Astrocyte (in vitro differentiated cells and primary cell): ENCODE measurements around the gene CYP1B1. TPM values are rescaled to one million over a fixed set of nuclear protein-coding genes. Genes with fewer than 3 reads are reported as not detected.

Source experiments
- DNase-seq: peaks from one replicate; pipeline ENCODE4 v3.0.0-alpha.2; 2010; ENCODE audit warnings: low read depth
- FAIRE-seq: peaks from 2 replicates; lab custom pipeline; 2011; peaks lifted over from hg19 to GRCh38; lab: Jason Lieb, UNC
- H2AFZ ChIP-seq: 2 replicates; pipeline ENCODE4 v1.6.0; 2012; ENCODE audit warnings: low read depth, low read length, inconsistent platforms
- H3K27ac ChIP-seq: 2 replicates; pipeline ENCODE4 v1.5.1; 2011; ENCODE audit warnings: low read depth, low read length, inconsistent platforms
- H3K27me3 ChIP-seq: 2 replicates; pipeline ENCODE4 v1.6.0; 2011; ENCODE audit warnings: low read length, inconsistent platforms; ENCODE audit not compliant: insufficient read depth
- H3K36me3 ChIP-seq: 2 replicates; pipeline ENCODE4 v1.5.1; 2011; ENCODE audit warnings: low read length, inconsistent platforms; ENCODE audit not compliant: insufficient read depth
- H3K4me1 ChIP-seq: 2 replicates; pipeline ENCODE4 v1.5.1; 2011; ENCODE audit warnings: low read length, inconsistent platforms; ENCODE audit not compliant: insufficient read depth
- H3K4me2 ChIP-seq: 2 replicates; pipeline ENCODE4 v1.6.0; 2012; ENCODE audit warnings: low read length, inconsistent platforms
- H3K4me3 ChIP-seq: 2 replicates; pipeline ENCODE4 v1.5.1; 2011; ENCODE audit warnings: low read depth, mild to moderate bottlenecking, low read length, inconsistent platforms; ENCODE audit not compliant: insufficient read depth
- H3K79me2 ChIP-seq: 2 replicates; pipeline ENCODE4 v1.6.0; 2012; ENCODE audit warnings: mild to moderate bottlenecking, low read length, inconsistent platforms; ENCODE audit not compliant: insufficient read depth
- H3K9ac ChIP-seq: 2 replicates; pipeline ENCODE4 v1.6.0; 2012; ENCODE audit warnings: mild to moderate bottlenecking, low read length, inconsistent platforms
- H3K9me3 ChIP-seq: 2 replicates; pipeline ENCODE4 v1.5.1; 2012; ENCODE audit warnings: low read depth, mild to moderate bottlenecking, low read length, inconsistent platforms; ENCODE audit not compliant: insufficient read depth
- H4K20me1 ChIP-seq: 2 replicates; pipeline ENCODE4 v1.6.0; 2012; ENCODE audit warnings: low read length, inconsistent platforms; ENCODE audit not compliant: insufficient read depth
- H3K27ac Mint-ChIP-seq: one replicate; pipeline ENCODE4 v1.8.0; 2021; ENCODE audit warnings: mild to moderate bottlenecking, mixed read lengths; ENCODE audit not compliant: unreplicated experiment
- H3K27me3 Mint-ChIP-seq: one replicate; pipeline ENCODE4 v1.8.0; 2021; ENCODE audit warnings: low read depth, mixed read lengths; ENCODE audit not compliant: unreplicated experiment
- H3K36me3 Mint-ChIP-seq: one replicate; pipeline ENCODE4 v1.8.0; 2021; ENCODE audit warnings: low read depth, mixed read lengths; ENCODE audit not compliant: unreplicated experiment
- H3K4me1 Mint-ChIP-seq: one replicate; pipeline ENCODE4 v1.8.0; 2021; ENCODE audit warnings: low read depth, mixed read lengths; ENCODE audit not compliant: unreplicated experiment
- H3K4me3 Mint-ChIP-seq: one replicate; pipeline ENCODE4 v1.8.0; 2021; ENCODE audit warnings: mild to moderate bottlenecking, moderate library complexity, mixed read lengths; ENCODE audit not compliant: unreplicated experiment
- H3K9me3 Mint-ChIP-seq: one replicate; pipeline ENCODE4 v1.8.0; 2021; ENCODE audit warnings: mild to moderate bottlenecking, mixed read lengths; ENCODE audit not compliant: unreplicated experiment
- EZH2 ChIP-seq: IDR thresholded peaks from 2 replicates; pipeline ENCODE4 v1.6.1; 2012; ENCODE audit warnings: mild to moderate bottlenecking, low read length, inconsistent platforms; ENCODE audit not compliant: insufficient read depth
- total RNA-seq: library from RNA; stranded (reverse); gene quantifications from 2 replicates; pipeline ENCODE4 v1.2.1, GENCODE V29; 2021
- TF ChIP-seq, protein P1 (sequence below): IDR thresholded peaks from 2 replicates; pipeline ENCODE4 v1.5.1; 2011; ENCODE audit warnings: low read depth, mild to moderate bottlenecking, inconsistent platforms, low read length, moderate library complexity; ENCODE audit not compliant: insufficient read depth

CYP1B1 gene
- total RNA-seq, 1 donor from 2014 or later, result 12.9 TPM

DNA sequence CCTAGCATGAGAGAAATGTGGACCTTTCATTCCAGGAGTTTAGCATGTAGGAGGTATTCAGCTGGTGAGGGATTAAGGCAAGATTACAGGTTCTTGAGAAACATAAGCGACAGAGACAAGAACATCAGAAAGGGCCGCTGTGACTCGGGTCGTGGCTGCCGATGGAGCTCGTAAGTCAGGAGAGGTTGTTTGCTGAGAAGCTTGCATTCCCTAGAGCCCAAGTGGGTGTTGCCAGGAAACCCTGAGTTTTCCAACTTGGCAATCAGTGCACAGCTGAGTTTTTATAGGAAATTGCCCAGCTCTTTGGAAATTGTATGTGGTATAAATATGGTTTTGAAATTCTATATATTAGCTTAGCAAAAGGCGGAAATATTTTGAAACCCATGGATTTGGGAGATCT lies 46.4 kb upstream of the CYP1B1 start:
- no peaks in the 10 kb centered on the region for H3K4me1 ChIP-seq
- H3K36me3 ChIP-seq, result no peaks in the 10 kb centered on the region
- Mint-ChIP-seq H3K36me3 (no peaks in the 10 kb centered on the region), H3K4me3 (no peak overlapping the region), H3K9me3 (peaks cover 13% of the 10 kb centered on the region), H3K4me1 (no peaks in the 10 kb centered on the region), H3K27me3 (no peaks in the 10 kb centered on the region), H3K27ac (no peak overlapping the region)
- H3K4me2 ChIP-seq, result no peak overlapping the region
- no peaks in the 10 kb centered on the region for H3K79me2 ChIP-seq
- FAIRE-seq, result no peak
- H3K4me3 ChIP-seq, result no peak overlapping the region
- H3K27me3 ChIP-seq, result no peaks in the 10 kb centered on the region
- H3K9ac ChIP-seq, result no peak overlapping the region
- no peaks in the 10 kb centered on the region for H3K9me3 ChIP-seq
- no peak overlapping the region for H3K27ac ChIP-seq
- H4K20me1 ChIP-seq, result no peaks in the 10 kb centered on the region
- H2AFZ ChIP-seq, result no peak overlapping the region
- DNase-seq, result peak; percentile 30
- no peak for TF ChIP-seq EZH2
- TF ChIP-seq, protein P1, sequence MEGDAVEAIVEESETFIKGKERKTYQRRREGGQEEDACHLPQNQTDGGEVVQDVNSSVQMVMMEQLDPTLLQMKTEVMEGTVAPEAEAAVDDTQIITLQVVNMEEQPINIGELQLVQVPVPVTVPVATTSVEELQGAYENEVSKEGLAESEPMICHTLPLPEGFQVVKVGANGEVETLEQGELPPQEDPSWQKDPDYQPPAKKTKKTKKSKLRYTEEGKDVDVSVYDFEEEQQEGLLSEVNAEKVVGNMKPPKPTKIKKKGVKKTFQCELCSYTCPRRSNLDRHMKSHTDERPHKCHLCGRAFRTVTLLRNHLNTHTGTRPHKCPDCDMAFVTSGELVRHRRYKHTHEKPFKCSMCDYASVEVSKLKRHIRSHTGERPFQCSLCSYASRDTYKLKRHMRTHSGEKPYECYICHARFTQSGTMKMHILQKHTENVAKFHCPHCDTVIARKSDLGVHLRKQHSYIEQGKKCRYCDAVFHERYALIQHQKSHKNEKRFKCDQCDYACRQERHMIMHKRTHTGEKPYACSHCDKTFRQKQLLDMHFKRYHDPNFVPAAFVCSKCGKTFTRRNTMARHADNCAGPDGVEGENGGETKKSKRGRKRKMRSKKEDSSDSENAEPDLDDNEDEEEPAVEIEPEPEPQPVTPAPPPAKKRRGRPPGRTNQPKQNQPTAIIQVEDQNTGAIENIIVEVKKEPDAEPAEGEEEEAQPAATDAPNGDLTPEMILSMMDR, result no peak

DNA sequence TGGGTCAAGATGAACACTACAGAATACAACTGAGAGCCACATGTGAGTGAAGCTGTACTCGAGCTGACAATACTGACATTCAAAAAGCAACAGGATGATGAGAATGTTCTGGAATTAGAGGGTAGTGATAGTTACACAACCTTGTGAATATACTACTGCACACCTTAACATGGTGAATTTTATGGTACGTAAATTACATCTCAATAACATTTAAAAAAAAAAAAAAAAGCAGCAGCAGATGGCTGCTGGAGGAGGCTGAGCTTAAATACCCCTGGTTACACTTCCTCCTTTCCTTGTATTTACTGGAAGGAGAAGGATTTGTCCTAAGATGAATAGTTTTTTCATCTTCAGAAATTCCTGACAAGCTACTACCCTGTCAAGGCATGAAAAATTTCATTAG lies 45.5 kb upstream of the CYP1B1 start:
- H3K27me3 Mint-ChIP-seq, result no peaks in the 10 kb centered on the region
- TF ChIP-seq, protein P1, result no peak
- H3K9me3 Mint-ChIP-seq, result peaks cover 4% of the 10 kb centered on the region
- H3K4me3 ChIP-seq, result no peak overlapping the region
- FAIRE-seq, result no peak
- no peaks in the 10 kb centered on the region for H4K20me1 ChIP-seq
- H3K9me3 ChIP-seq, result no peaks in the 10 kb centered on the region
- no peak for DNase-seq
- H3K79me2 ChIP-seq, result no peaks in the 10 kb centered on the region
- H3K36me3 ChIP-seq, result no peaks in the 10 kb centered on the region
- no peak overlapping the region for H2AFZ ChIP-seq
- H3K4me1 Mint-ChIP-seq, result no peaks in the 10 kb centered on the region
- H3K27ac Mint-ChIP-seq, result no peak overlapping the region
- H3K4me1 ChIP-seq, result no peaks in the 10 kb centered on the region
- no peak overlapping the region for H3K4me3 Mint-ChIP-seq
- H3K4me2 ChIP-seq, result no peak overlapping the region
- H3K9ac ChIP-seq, result no peak overlapping the region
- H3K27me3 ChIP-seq, result no peaks in the 10 kb centered on the region
- H3K36me3 Mint-ChIP-seq, result no peaks in the 10 kb centered on the region
- H3K27ac ChIP-seq, result no peak overlapping the region

DNA sequence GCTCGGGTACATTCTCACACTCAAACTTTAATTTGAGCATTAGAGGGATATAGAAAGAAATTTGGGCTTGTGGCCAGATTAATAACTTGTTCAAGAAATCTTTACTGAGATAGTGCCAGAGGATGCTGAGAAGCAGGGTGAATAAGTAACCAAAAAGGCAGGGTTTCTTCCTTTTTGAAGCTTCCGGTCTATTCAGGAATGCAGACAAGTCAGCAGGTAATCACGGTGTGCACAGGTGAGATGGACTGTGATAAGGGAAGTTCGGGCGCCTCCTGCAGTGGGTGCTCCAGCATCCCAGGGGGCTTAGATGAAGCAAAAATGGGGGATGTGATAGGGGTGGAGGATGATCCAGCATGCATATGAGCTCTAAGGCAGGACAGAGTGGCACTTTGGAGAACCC lies 44.9 kb upstream of the CYP1B1 start:
- H3K36me3 ChIP-seq, result no peaks in the 10 kb centered on the region
- no peaks in the 10 kb centered on the region for H3K4me1 ChIP-seq
- Mint-ChIP-seq H3K27ac (no peak overlapping the region), H3K36me3 (no peaks in the 10 kb centered on the region), H3K4me1 (no peaks in the 10 kb centered on the region), H3K9me3 (no peaks in the 10 kb centered on the region), H3K4me3 (no peak overlapping the region), H3K27me3 (no peaks in the 10 kb centered on the region)
- DNase-seq, result no peak
- H3K27me3 ChIP-seq, result no peaks in the 10 kb centered on the region
- no peak overlapping the region for H2AFZ ChIP-seq
- no peaks in the 10 kb centered on the region for H3K79me2 ChIP-seq
- no peak for FAIRE-seq
- H3K27ac ChIP-seq, result no peak overlapping the region
- H3K9ac ChIP-seq, result no peak overlapping the region
- TF ChIP-seq, protein P1, result no peak
- TF ChIP-seq EZH2, result no peak
- H3K4me2 ChIP-seq, result no peak overlapping the region
- no peaks in the 10 kb centered on the region for H4K20me1 ChIP-seq
- no peaks in the 10 kb centered on the region for H3K9me3 ChIP-seq
- H3K4me3 ChIP-seq, result no peak overlapping the region
